Measurements from ENCODE around the gene TSPAN11.

Gene TSPAN11

DNA sequence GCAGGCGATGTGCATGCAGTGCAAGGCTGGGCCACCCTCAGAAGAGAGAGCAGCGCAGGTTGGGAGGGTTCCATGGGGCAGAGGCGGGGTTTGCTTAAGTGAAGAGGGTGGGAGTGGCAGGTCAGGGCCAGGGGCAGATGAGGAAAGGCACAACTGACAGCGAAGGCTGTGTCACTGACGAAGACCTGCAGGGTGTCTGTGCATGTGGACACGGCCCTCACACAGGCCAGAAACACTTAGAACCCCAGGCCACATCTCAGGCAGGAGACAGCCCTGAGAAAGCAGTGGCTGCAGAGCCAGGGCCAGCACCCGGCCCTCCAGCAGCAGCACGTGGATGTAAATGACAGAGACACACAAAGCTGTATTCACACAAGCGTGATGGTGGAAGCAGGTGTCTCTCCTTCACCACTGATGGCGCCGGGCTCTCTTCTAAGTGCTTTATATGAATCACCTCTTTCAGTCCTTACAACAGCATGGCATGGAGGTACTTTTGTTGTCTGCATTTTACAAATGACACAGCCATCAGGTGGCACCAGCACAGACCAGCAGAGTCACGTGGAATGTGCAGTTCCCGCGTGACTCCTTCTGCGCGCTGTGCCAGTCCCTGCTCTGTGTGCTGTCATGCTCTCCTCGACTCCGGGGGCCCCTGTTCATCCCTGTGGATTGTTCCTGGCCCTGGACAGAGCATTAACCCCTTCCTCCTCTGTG lies 54.6 kb downstream of the TSPAN11 start:
- no peak for DNase-seq

DNA sequence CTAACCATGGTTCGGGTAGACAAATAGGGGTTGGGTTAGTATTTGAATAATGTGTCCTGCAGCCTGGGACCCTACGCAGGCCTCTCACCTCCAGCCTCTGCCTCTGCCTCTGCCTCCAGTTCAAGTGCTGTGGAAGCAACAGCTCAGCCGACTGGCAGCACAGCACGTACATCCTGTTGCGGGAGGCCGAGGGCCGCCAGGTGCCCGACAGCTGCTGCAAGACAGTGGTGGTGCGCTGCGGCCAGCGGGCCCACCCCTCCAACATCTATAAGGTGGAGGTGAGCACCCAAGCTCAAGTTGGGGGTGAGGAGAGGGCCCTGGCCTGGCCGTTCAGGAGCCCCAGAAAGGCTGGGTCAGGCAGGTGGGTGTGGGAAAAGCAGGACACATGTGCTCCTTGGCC lies 55.9 kb downstream of the TSPAN11 start:
- DNase-seq: no peak

DNA sequence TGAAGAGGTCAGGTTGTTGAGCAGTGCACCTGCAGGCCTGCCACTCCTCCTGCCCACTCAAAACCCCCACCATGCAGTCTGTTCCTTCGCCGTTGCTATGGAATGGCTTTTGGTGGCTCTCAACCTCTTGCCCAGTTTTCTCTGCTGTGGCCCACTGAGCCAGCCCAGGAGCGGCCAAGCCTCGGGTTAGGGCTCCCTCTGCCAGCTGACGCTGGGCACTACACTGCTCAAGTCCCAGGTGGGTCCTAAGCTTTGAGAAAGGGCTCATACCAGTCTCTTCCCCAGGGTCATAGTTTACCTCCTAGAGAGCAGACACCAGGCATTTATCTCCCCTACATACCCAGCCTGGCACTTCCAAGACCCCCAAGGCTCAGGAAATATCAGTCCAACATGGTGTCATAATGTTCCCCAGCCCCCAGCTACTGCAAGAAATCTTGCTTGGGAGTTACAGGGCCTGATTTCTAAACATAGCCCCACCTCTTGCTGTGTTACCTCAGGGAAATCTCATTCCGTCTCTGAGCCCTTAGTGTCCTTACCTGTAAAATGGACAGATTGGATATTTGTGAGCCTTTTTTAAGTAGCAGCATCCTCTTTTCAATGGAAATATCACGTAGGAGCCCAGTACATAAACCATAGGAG lies 59.4 kb downstream of the TSPAN11 start:
- no peak for DNase-seq

DNA sequence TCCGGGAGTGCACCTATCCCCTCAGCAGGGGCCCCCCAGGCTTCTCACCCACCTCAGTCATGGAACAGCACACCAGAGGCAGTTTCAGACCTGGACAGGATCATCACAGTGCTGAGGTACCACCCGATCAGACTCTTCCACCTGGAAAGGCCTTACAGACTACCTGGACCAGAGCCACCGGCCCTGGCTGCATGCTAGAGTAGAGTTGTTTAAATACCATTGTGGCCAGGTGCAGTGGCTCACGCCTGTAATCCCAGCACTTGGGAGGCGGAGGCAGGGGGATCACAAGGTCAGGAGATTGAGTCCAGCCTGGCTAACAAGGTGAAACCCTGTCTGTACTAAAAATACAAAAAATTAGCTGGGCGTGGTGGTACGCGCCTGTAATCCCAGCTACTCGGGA lies 61.5 kb downstream of the TSPAN11 start:
- no peak for DNase-seq

DNA sequence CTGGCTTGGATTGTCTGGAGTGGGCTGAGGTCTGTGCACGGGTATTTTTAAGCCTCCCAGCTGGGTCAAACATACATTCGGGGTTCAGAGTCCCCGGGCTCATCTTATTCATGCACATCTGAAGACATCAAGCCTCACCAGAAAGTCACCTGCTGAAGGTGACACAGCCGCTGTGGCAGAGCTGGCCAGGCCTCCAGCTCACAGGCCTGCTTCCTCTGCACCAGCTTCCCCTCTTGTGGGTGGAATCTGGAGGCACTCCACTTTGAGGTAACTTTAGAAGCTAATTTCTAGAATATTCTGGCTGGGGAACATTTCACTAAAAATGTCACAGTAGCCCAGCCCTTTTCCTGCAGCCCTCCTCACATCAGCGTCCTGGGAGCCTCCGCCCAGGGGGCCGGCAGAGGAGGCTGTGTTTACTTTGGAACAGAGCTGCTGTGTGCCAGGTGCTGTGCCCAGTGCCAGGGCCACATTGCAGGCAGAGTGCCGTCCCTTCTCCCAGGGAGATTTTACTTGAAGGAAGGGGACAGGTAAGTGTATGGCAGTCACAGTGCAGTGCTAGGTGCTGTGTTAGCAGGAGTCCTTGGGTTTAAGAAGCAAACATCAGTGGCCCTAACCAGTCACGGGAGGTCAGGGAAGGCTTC lies 62.2 kb downstream of the TSPAN11 start:
- no peak for DNase-seq

DNA sequence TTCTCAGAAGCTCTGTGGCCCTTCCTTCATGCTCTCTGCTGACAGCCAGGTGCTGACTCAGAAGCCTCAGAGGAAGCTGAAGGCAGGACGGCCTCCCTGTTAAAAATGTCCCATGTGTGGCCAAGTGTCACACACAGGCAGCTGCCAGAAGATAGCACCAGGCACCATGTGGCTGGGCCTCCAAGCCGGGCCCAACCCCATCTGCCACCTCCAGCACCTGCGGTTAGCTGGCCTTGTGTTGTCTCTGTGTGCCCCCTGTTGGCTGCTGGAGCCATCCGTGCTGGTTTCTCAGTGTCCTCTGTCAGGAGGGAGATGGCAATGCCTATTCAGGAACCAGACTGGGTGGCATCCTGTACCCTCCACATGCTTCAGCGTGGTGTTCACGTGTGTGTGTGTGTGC lies 63.2 kb downstream of the TSPAN11 start:
- no peak for DNase-seq

DNA sequence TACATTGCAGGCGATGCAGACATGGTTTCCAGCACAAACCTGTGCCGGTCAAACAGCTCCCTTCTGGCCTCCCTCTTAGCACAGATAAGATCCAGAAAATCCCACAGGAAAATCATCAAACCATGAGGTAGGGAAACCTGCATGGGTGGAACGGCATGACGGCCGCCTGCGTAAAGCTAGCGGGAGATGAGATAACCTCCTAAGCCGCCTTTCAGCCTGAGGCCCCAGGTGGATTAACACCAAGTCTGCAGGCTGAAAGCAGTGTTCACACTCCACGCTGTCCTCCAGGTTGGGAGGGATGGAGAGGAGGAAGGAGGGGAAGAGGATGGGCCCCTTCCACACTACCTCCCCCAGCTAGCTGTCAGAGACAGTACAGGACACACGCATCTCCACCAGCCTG lies 63.8 kb downstream of the TSPAN11 start:
- DNase-seq: no peak

DNA sequence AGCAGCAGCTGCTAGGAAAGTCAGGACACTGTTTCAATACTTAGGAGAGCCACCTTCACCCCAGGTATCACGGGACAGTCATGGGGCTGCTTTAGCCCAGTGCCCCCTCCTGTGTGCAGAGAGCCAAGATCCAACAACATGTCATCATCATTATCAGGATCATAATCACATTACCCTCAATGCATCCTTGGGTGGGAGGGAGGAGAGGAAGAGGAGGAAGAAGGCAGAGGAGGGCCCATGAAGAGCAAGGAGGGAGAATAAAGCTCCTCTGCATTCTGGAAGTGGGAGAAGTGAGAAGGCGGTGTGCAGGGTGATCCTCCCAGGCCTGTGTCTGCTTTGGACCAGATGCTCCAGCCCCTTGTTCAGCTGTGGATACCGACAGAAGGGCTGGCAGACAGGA lies 64.2 kb downstream of the TSPAN11 start:
- no peak for DNase-seq

DNA sequence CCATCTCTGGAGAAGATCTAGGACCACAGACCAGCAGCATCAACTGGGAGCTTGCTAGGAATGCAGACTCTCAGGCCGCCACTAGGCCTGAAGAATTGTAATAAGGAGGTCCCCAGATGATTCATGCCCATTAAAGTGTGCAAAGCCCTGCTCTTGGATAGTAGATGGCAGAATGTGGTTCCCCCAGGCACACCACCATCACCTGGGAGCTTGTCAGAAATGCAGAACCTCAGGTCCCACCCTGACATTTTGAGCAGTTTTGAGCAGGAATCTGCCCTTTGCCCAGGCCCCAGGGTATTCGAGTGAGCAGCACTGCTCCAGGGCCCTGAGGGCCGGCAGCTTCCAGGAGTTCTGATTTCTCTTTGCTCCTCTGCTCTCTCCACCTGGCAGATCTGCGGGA lies 64.9 kb downstream of the TSPAN11 start:
- DNase-seq: no peak

DNA sequence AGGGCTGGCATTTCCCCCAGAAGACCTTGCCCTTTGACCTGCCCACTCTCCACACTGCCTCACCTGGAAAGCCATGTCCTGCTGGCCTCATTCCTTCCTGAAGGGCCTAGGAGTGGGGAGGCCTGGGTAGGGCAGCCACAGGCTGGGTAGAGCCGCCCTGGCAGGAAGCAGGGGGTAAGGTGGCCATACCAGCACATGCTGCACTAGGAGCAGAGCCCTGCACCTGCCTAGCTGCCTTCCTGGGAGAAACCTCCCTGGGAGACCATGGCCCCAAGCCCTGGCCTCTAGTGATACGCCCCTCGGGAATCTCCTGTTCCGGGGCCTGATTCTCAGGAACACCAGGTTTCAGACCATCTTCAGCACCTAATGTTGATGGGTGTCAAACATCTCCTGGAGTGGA lies 65.8 kb downstream of the TSPAN11 start:
- DNase-seq: no peak

DNA sequence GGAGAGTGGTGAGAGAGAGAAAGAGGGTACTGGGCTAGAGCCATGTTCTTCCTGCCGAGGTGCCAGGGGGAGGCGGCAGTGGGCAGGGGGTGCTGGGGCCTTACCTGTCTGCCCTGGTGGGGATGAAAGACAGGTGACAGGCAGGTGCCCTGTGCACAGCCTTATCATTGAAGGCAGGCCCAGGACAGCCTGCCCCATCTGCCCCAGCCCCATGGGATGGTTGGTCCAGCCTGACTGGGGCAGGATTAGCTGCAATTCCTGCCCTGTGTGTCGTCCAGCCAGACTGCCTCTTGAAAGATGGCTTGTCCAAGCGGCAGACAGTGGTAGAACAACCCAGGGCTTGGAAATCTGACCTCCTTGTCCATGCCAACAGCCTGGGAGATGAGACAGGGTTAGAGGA lies 67.2 kb downstream of the TSPAN11 start:
- no peak for DNase-seq

DNA sequence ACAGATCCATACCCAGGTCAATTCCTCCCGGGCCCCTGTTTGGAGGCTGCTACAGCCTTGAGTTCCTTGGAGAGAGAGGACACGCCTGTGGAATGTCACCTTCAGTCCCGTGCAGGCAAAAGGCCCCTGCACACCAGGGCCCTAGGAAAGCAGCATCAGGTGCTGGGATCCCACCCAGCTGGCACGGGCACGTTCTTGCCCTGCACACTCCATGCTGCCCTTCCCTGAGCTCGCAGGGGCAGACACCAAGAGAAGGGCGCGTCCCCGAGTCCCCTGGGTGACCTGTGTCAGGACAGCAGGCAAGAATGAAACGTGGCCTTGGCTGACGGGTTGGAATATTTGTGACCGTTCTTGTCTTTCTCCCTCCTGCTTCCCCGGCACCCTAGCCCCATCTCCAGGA lies 67.7 kb downstream of the TSPAN11 start:
- DNase-seq: no peak

DNA sequence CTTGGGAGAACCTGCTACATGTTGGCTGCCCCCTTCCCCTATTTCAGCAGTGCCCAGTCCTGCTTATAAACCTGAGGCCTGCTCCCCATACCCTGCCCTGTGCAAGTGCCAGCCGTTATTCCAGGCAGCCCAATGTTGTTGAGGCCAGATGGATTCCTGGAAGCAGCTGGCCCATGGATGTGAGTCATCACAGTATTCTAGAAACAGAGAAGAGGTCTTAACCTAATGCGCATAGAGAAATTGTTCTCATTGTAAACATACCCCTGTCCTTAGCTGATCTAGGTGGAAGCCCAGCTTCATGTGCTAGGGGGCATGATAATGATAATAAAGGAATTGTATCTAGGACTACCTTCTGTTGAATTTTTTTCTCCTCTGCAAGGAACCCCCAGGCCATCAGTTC lies 69.7 kb downstream of the TSPAN11 start:
- no peak for DNase-seq

DNA sequence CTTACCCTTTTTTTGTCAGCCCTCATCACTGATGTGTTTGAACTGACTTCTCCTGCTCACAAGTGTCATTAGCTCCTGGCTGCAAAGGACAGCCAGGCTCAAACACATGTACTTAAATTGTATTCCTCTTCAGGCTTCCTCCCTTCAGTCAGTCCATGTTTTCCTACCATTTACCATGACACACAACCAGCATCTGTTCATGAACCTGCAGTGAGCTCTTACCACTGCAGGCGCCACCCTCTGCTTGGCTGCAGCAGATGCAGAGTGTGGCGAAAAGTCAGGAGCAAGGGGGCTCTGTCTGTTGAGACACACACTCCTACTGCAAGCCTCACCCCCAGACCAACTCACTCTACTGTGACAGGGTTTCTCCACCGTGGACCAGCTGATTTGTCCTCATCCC lies 70.2 kb downstream of the TSPAN11 start:
- DNase-seq: no peak

DNA sequence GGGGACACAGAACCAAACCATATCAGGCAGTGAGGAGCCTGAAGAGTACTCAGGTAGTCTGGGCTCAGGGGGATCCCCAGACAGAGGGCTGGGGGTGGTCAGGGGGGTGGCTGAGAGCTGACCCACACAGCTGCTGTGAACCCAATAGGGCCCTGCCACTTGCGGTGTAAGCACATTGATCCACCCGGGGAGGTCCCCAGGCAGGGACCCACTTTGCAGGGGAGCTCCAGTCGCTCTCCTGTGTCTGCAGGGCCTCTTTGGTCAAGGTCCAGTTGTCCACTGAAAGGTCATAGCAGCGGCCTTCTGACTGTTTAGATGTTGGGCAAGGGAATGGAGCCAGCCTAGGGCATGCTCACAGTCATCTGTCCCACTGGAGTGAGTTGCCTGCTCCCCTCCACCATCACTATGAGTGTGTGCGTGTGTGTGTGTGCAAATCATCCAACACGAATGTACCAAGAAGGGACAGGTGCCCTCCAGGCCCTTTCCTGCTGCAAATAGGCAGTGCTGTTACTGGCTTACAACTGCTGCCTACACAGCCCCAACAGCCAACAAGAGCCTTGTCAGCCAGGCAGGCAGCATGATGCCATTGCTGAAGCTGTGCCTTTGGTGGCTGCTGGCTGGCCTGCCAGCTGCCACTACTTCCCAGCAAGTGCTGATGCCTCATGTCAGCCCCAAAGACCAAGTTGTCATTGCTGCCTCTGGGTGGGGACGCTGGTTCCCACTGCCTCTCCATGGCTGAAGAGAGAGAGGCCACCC lies 71.3 kb downstream of the TSPAN11 start:
- DNase-seq: no peak

DNA sequence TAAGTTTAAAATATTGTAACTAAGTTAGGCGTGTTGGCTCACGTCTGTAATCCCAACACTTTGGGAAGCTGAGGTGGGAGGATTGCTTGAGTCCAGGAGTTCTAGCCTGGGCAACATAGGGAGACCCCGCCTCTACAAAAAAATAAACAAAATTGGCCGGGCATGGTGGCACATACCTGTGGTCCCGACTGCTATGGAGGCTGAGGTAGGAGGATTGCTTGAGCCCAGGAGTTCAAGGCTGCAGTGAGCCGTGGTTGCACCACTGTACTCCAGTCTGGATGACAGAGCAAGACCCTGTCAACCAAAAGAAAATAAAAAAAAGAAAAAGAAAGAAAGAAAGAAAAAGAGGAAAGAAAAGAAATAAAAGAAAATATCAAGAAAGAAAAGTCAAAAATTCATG lies 72.5 kb downstream of the TSPAN11 start:
- no peak for DNase-seq

DNA sequence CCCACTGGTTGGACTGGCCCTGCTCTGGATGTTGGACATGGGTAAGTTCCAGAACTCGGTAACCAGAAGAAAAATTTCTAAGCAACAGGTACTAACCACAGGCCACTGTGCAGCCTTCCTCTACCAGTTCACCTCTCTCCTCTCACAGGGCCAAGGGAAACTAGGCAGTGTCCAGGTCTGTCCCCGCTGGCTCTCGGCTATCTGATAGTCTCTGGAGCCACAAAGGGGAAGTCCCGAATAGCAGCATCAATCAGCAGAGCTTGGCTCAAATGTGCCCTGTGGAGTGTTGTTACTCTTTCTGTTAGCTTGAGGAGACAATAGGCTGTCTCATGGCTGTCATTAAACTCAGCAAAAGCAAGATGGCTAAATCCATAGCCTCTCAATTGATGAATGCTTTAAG lies 73.2 kb downstream of the TSPAN11 start:
- no peak for DNase-seq

DNA sequence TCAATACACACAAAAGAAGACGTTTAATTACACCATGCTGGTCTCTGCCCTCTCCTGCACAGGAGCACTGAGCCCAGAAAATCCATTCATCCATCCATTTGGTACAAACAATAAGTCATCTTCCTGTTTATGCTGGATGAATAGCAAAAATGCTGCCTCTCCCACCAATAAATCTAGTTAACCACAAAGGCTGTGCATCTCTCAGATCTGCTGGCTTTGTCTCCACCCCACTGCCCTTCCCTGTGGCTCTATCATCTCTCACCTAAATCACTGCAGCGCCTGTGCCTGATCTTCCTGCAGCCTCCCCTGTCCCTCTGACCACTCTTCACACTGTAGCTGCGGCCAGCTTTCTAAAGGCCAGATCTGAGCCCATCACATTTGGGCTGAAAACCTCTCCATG lies 74.2 kb downstream of the TSPAN11 start:
- no peak for DNase-seq

DNA sequence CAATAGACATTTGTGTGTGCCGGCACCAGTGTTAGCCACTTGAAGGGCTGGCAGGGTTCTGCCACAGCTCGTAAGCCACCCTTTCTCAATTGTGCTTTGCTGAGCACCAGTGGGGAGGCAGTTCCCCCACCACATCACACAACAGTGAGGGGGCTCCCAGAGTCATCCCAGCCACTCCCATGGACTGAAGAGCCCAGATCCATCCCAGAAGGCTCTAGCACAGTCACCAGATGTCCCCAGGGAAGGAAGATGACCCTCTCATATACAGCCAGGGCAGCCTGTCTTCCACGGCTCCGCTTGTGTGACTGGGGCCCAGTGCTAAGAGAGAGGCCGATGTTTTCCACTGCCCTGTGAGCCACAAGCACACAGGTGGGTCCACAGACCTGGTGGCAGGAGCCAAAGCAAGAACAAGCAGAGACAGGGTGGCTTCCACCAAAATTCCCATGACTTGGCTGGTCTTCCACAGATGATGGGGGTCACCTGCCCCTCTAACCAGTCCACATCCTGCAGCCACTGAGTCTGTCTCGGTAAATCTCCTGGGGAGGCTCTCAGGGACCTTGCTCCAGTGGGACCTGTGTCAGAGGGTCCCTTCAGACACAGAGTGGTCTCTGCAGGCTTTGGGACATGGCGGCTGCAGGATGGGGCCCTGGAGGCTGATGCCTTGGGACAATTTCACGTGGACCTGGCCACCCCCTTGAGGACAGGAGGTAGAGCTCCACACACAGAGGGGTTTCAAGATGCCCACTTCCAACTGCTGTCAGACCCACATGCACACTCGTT lies 75.2 kb downstream of the TSPAN11 start:
- DNase-seq: no peak

DNA sequence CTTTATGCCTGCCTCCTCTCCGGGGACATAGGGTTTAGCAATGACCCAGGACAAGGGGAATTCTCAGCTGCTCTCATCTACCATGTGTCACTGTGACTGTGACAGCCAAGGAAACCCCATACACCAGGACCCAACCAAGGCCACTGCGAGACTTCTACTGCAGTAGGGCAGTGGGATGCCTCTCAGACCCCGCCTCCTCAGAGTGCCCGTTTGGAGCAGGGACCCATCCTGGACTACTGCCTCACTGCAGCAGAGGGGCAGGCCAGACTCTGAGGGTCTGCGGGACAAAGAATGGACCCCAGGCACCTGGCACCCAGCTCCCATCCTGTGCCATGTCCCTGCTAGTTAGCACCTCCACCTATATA lies 75.8 kb downstream of the TSPAN11 start:
- no peak for DNase-seq

DNA sequence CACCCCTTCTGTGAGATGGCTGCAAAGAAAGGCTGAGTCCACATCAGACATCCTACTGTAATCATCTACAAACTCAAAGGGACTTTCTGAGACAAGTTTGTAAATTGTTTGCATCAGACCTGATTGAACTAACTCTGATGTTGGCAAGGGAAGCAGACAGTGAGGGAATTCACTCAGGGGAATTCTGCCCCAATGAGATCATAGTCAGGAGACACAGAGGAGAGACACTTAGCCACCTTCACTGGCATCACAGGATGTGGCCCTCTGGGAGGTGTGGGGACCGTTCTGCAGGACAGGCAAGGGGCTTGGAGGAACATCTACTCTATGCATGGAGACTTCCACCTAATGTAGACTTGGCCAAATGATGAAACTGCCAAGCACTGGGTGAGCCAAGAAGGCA lies 76.5 kb downstream of the TSPAN11 start:
- DNase-seq: no peak

DNA sequence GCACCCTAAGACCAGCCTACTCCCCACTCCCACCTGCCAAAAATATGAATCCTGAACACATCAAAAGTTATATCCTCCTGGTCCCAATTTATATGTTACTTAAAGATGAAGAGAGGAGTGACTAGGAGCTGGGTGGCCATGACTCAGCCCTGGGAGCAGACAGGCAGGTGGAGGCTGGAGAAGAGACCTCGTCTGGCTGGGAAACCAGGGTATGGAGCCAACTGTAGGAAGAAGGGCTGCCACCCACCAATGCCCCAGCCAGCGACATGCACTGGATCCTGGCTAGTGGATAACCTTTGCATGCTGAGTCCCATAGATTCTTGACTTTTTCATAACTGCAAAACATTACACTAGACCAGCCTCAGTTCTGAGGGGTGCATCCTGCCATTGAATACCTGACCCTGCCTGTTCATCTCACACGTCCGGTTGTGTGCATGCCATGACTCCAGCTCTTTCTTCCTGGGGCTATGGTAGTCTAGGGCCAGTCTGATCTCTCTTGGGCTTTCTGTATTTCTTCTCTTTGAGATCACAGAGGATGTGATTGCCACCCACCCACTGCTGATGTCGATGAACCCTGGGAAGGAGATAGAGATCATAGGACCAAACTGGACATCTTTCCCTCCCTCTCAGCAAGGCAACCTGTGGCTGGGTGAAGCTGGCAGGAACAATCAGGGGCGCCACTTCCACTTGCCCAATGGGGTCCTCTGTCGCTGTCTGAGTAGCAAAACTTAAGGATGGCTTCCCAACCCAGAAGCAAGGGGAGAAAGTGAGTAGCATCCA lies 77.5 kb downstream of the TSPAN11 start:
- no peak for DNase-seq

All from NCI-H748 treated with DMSO at 0.1 percent for 48 hours (cell line).